ENCODE results near the gene KIAA1755.

DNA sequence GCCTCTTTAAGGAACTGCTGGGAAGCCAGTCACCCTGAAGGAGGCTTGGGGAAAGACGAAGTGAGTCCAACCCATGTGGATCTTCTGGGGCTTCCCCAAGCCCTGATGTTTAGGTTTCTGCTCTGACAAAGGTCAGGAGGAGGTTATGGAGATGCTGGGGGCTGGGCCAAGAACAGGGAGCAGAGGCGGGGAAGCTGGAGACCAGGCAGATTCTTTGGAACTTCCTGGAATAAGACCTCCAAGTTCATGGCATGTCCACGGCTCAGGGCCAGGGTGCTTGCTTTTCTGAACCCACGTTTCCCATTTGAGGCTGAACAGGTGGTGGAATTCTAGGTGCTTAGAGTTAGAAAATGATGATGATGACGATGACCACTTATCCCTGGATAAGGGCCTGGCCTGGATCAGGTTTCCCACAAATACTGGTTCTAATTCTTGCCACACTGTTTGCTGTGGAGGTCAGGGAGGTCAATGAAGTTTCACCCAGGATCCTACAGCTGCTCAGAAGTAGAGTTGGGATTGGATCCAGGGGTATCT, 65.5 kb downstream of the KIAA1755 start:
- TF ChIP-seq, protein P1, sequence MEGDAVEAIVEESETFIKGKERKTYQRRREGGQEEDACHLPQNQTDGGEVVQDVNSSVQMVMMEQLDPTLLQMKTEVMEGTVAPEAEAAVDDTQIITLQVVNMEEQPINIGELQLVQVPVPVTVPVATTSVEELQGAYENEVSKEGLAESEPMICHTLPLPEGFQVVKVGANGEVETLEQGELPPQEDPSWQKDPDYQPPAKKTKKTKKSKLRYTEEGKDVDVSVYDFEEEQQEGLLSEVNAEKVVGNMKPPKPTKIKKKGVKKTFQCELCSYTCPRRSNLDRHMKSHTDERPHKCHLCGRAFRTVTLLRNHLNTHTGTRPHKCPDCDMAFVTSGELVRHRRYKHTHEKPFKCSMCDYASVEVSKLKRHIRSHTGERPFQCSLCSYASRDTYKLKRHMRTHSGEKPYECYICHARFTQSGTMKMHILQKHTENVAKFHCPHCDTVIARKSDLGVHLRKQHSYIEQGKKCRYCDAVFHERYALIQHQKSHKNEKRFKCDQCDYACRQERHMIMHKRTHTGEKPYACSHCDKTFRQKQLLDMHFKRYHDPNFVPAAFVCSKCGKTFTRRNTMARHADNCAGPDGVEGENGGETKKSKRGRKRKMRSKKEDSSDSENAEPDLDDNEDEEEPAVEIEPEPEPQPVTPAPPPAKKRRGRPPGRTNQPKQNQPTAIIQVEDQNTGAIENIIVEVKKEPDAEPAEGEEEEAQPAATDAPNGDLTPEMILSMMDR (IDR thresholded peaks at IDR 0.05): no peak
- no peak for TF ChIP-seq POLR2A (IDR thresholded peaks at IDR 0.05)

Measured in heart left ventricle (tissue), 13 donors.